ENCODE results near the gene PML. TPM values are rescaled to one million over a fixed set of nuclear protein-coding genes. Genes with fewer than 3 reads are reported as not detected.

Gene PML
- total and polyA plus RNA-seq, 9 of the 15 experiments (the other 6 are each of a cell fraction or from before 2014, with no cell fraction given), result 5.0 to 50.7 (median 10.1) TPM

DNA sequence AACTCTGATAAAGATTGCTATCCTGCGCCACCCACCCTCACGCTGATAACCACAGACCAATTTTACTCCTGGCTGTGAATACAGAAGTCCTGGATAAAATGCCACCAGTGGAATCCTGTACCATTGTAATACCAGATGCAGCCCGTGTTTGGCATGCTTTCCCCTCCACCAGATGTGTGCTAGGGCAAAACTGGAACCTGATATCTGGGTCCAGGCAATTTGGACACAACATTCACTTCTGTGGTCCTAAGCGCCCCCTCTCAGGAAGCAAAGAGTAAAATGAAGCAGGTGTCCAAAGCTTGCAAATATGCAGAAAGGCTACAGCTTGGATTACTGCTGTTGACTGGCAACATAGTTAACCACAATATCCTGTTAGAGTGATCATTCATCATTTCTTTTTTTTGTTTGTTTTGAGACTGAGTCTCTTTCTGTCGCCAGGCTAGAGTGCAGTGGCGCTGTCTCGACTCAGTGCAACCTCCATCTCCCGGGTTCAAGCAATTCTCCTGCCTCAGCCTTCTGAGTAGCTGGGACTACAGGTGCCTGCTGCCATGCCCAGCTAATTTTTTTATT lies 35.4 kb upstream of the PML start:
- no peak overlapping the region for H3K4me2 ChIP-seq (ENCODE audit: insufficient read depth, low read length)
- no peak for DNase-seq (ENCODE audit: extremely low read depth in 1 of 4, low spot score in 3 of 4)
- POLR2A ChIA-PET, result interaction anchor here (0.7 to 1.6 kb wide), 2 partner anchors 9 to 14 kb away, joined by 3 to 4 read pairs; no protein-coding TSS in a partner anchor

DNA sequence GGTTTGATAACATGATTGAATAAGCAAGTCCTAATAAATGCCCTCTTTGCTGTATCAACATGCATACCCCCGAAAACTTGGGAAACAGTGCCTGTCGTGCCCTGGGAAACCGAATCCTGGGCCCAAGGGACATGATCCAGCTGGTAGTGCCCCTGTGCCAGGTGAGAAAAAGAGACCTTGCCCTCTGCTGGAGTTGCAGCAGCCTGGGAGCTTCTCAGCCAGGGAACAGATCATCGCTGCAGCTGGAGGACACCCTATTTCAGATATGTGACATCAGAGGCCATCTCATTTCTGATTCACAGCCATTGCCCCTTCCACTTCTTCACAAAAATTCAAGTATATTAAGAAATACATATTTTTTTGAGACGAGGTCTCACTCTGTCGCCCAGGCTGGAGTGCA lies 34.7 kb upstream of the PML start:
- H3K9me1 ChIP-seq (ENCODE audit: control insufficient read depth, insufficient read depth, low read length), result peaks cover 2% of the 10 kb centered on the region
- H4K20me1 ChIP-seq (replicated peaks; ENCODE audit: control insufficient read depth, insufficient read depth, low read length), result peaks cover 3% of the 10 kb centered on the region; the same call in 1 of the 2 replicates
- no peak overlapping the region for H3K27ac ChIP-seq (ENCODE audit: extremely low read depth, low read depth, low read length)
- H3K4me3 ChIP-seq, result no peak overlapping the region
- no peak overlapping the region for H3K9ac ChIP-seq (ENCODE audit: insufficient read depth in 1 of 2, low read depth in 2 of 2, low read length in 2 of 2)
- ATAC-seq (no peak), DNase-seq (ENCODE audit: extremely low read depth in 1 of 4, low spot score in 3 of 4) (no peak), FAIRE-seq (no peak)
- H3K4me2 ChIP-seq (ENCODE audit: insufficient read depth, low read length), result no peak overlapping the region
- H3K27me3 ChIP-seq (ENCODE audit: control insufficient read depth in 2 of 2, insufficient read depth in 2 of 2, low read length in 2 of 2), result peaks cover 12 to 34% of the 10 kb centered on the region in 2 experiments; a peak in 4 of 5 replicates
- H3K9me3 ChIP-seq (replicated peaks; ENCODE audit: control insufficient read depth, insufficient read depth, low read depth, low read length), result no peaks in the 10 kb centered on the region
- no TSS peak for BruUV-seq (replicated peaks)
- intact Hi-C loops (cut with micrococcal nuclease), result no loop called here
- in situ Hi-C loops (cut with MboI), result loop anchor here (10.0 to 25.0 kb wide), 2 partner anchors 365 to 1328 kb away; partner anchors contain the start of gene GOLGA6D
- 1% methylated on average over 6 of the region's 6 CpGs for WGBS (ENCODE audit: insufficient coverage, low coverage, missing lambda C conversion rate)
- no peaks in the 10 kb centered on the region for H3K36me3 ChIP-seq (ENCODE audit: control insufficient read depth, insufficient read depth, low read length)
- H3K79me2 ChIP-seq (ENCODE audit: control insufficient read depth, insufficient read depth, low read length), result no peaks in the 10 kb centered on the region
- CTCF ChIA-PET (ENCODE audit: low intra/inter-chr PET ratio), result no interaction called here
- H2AFZ ChIP-seq (ENCODE audit: low read depth, low read length), result no peak overlapping the region
- POLR2A ChIA-PET, result interaction anchor here (1.0 to 1.6 kb wide), 2 partner anchors 10 kb away, joined by 4 read pairs; no protein-coding TSS in a partner anchor
- H3K4me1 ChIP-seq (replicated peaks in 1 of 2; ENCODE audit: control insufficient read depth in 2 of 2, insufficient read depth in 2 of 2, low read length in 2 of 2), result peaks cover 0 to under 1% of the 10 kb centered on the region in 2 experiments; a peak in 1 of 5 replicates
- TF ChIP-seq, protein P1, sequence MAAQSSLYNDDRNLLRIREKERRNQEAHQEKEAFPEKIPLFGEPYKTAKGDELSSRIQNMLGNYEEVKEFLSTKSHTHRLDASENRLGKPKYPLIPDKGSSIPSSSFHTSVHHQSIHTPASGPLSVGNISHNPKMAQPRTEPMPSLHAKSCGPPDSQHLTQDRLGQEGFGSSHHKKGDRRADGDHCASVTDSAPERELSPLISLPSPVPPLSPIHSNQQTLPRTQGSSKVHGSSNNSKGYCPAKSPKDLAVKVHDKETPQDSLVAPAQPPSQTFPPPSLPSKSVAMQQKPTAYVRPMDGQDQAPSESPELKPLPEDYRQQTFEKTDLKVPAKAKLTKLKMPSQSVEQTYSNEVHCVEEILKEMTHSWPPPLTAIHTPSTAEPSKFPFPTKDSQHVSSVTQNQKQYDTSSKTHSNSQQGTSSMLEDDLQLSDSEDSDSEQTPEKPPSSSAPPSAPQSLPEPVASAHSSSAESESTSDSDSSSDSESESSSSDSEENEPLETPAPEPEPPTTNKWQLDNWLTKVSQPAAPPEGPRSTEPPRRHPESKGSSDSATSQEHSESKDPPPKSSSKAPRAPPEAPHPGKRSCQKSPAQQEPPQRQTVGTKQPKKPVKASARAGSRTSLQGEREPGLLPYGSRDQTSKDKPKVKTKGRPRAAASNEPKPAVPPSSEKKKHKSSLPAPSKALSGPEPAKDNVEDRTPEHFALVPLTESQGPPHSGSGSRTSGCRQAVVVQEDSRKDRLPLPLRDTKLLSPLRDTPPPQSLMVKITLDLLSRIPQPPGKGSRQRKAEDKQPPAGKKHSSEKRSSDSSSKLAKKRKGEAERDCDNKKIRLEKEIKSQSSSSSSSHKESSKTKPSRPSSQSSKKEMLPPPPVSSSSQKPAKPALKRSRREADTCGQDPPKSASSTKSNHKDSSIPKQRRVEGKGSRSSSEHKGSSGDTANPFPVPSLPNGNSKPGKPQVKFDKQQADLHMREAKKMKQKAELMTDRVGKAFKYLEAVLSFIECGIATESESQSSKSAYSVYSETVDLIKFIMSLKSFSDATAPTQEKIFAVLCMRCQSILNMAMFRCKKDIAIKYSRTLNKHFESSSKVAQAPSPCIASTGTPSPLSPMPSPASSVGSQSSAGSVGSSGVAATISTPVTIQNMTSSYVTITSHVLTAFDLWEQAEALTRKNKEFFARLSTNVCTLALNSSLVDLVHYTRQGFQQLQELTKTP (IDR thresholded peaks at IDR 0.05; ENCODE audit: low read depth in 1 of 2, partially characterized antibody in 2 of 2), result no peak
- TF ChIP-seq SMAD3 (CRISPR knock-in tag; conservative IDR thresholded peaks at IDR 0.05), result no peak
- no peak for TF ChIP-seq ZFP1 (CRISPR knock-in tag; IDR thresholded peaks at IDR 0.05)
- TF ChIP-seq STAT5A (IDR thresholded peaks at IDR 0.05; ENCODE audit: borderline replicate concordance, low read length), result no peak
- TF ChIP-seq CHD4 (IDR thresholded peaks at IDR 0.05; ENCODE audit: insufficient read depth, insufficient replicate concordance, low read depth, low read length, poor library complexity, severe bottlenecking), result no peak

More for the DNA sequence above, 35.4 kb upstream of the PML start:
- H3K9ac ChIP-seq (ENCODE audit: insufficient read depth in 1 of 2, low read depth in 2 of 2, low read length in 2 of 2), result no peak overlapping the region
- BruUV-seq (replicated peaks), result no TSS peak
- H3K79me2 ChIP-seq (ENCODE audit: control insufficient read depth, insufficient read depth, low read length), result no peaks in the 10 kb centered on the region
- peaks cover 2% of the 10 kb centered on the region for H3K9me1 ChIP-seq (ENCODE audit: control insufficient read depth, insufficient read depth, low read length)
- intact Hi-C loops (cut with micrococcal nuclease) (no loop called here), in situ Hi-C loops (cut with MboI) (loop anchor here (10.0 to 25.0 kb wide), 2 partner anchors 366 to 1328 kb away; partner anchors contain the start of gene GOLGA6D)
- TF ChIP-seq MEIS2 (IDR thresholded peaks at IDR 0.05; ENCODE audit: partially characterized antibody) (peak; percentile 24), ZNF830 (CRISPR knock-in tag; IDR thresholded peaks at IDR 0.05) (no peak)
- TF ChIP-seq, protein P2, sequence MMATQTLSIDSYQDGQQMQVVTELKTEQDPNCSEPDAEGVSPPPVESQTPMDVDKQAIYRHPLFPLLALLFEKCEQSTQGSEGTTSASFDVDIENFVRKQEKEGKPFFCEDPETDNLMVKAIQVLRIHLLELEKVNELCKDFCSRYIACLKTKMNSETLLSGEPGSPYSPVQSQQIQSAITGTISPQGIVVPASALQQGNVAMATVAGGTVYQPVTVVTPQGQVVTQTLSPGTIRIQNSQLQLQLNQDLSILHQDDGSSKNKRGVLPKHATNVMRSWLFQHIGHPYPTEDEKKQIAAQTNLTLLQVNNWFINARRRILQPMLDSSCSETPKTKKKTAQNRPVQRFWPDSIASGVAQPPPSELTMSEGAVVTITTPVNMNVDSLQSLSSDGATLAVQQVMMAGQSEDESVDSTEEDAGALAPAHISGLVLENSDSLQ (IDR thresholded peaks at IDR 0.05), result peak; percentile 11; the same call in 1 of the 2 replicates
- 2% methylated on average over 8 of the region's 8 CpGs for WGBS (ENCODE audit: insufficient coverage, low coverage, missing lambda C conversion rate)
- H4K20me1 ChIP-seq (replicated peaks; ENCODE audit: control insufficient read depth, insufficient read depth, low read length), result peaks cover 3% of the 10 kb centered on the region; the same call in 1 of the 2 replicates
- no peaks in the 10 kb centered on the region for H3K36me3 ChIP-seq (ENCODE audit: control insufficient read depth, insufficient read depth, low read length)
- no peak overlapping the region for H3K4me3 ChIP-seq
- 0 out of 5 replicates have a peak, but pooled peaks cover 0 to 6% of the 10 kb centered on the region in 2 experiments for H3K4me1 ChIP-seq (replicated peaks in 1 of 2; ENCODE audit: control insufficient read depth in 2 of 2, insufficient read depth in 2 of 2, low read length in 2 of 2)
- peaks cover 12 to 41% of the 10 kb centered on the region in 2 experiments; a peak in 4 of 5 replicates for H3K27me3 ChIP-seq (ENCODE audit: control insufficient read depth in 2 of 2, insufficient read depth in 2 of 2, low read length in 2 of 2)
- no peak overlapping the region for H3K27ac ChIP-seq (ENCODE audit: extremely low read depth, low read depth, low read length)
- no peak for FAIRE-seq
- no peak for ATAC-seq
- CTCF ChIA-PET (ENCODE audit: low intra/inter-chr PET ratio), result no interaction called here
- H2AFZ ChIP-seq (ENCODE audit: low read depth, low read length), result no peak overlapping the region
- H3K9me3 ChIP-seq (replicated peaks; ENCODE audit: control insufficient read depth, insufficient read depth, low read depth, low read length), result no peaks in the 10 kb centered on the region

Measured in K562 (cell line).